ENCODE results near the gene SIT1. TPM values are rescaled to one million over a fixed set of nuclear protein-coding genes. Genes with fewer than 3 reads are reported as not detected.

The SIT1 gene
- total RNA-seq, 1 donor, result 0.36 TPM

DNA sequence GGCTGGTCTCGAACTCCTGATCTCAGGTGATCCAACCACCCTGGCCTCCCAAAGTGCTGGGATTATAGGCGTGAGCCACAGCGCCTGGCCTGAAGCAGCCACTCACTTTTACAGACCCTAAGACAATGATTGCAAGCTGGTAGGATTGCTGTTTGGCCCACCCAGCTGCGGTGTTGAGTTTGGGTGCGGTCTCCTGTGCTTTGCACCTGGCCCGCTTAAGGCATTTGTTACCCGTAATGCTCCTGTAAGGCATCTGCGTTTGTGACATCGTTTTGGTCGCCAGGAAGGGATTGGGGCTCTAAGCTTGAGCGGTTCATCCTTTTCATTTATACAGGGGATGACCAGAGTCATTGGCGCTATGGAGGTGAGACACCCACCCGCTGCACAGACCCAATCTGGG, 24.5 kb upstream of the SIT1 start:
- TF ChIP-seq CTCF (IDR thresholded peaks at IDR 0.05; ENCODE audit: extremely low read depth, low read depth, low read length), result no peak
- no peak for DNase-seq (ENCODE audit: insufficient read length, low spot score, missing footprints)
- Histone ChIP-seq H3K27ac (ENCODE audit: low read depth, low read length) (no peak overlapping the region), H3K36me3 (ENCODE audit: insufficient read depth, low read length) (no peaks in the 10 kb centered on the region), H3K4me3 (ENCODE audit: insufficient read depth, low read length) (peak overlapping the region; percentile 68), H4K20me1 (ENCODE audit: insufficient read depth, low read length) (no peaks in the 10 kb centered on the region), H3K9me3 (ENCODE audit: low read depth, low read length) (no peaks in the 10 kb centered on the region), H3K27me3 (ENCODE audit: insufficient read depth, low read length) (peaks cover 15% of the 10 kb centered on the region), H3K4me2 (ENCODE audit: insufficient read depth, low read length) (peak overlapping the region; percentile 85), H3K79me2 (ENCODE audit: insufficient read depth, low read length) (no peaks in the 10 kb centered on the region), H2AFZ (ENCODE audit: low read length) (no peak overlapping the region), H3K4me1 (ENCODE audit: insufficient read depth, low read length) (no peaks in the 10 kb centered on the region)

- Histone ChIP-seq H3K79me2 (ENCODE audit: insufficient read depth, low read length) (no peaks in the 10 kb centered on the region), H3K27ac (ENCODE audit: low read depth, low read length) (no peak overlapping the region), H3K27me3 (ENCODE audit: insufficient read depth, low read length) (peaks cover 15% of the 10 kb centered on the region), H4K20me1 (ENCODE audit: insufficient read depth, low read length) (no peaks in the 10 kb centered on the region), H3K4me1 (ENCODE audit: insufficient read depth, low read length) (no peaks in the 10 kb centered on the region), H3K4me2 (ENCODE audit: insufficient read depth, low read length) (no peak overlapping the region), H2AFZ (ENCODE audit: low read length) (no peak overlapping the region), H3K36me3 (ENCODE audit: insufficient read depth, low read length) (no peaks in the 10 kb centered on the region), H3K4me3 (ENCODE audit: insufficient read depth, low read length) (no peak overlapping the region), H3K9me3 (ENCODE audit: low read depth, low read length) (no peaks in the 10 kb centered on the region)
- no peak for TF ChIP-seq CTCF (IDR thresholded peaks at IDR 0.05; ENCODE audit: extremely low read depth, low read depth, low read length)
- no peak for DNase-seq (ENCODE audit: insufficient read length, low spot score, missing footprints)
Observed at GRCh38 chr9:35674025-35674361, 23.3 kb upstream of the SIT1 start.

- H3K4me3 ChIP-seq (ENCODE audit: insufficient read depth, low read length), result no peak within 1 kb of the TSS
- no peaks in the 10 kb centered on the region for H3K4me1 ChIP-seq (ENCODE audit: insufficient read depth, low read length)
- H4K20me1 ChIP-seq (ENCODE audit: insufficient read depth, low read length), result no peaks in the 10 kb centered on the region
- no peak within 1 kb of the TSS for H2AFZ ChIP-seq (ENCODE audit: low read length)
- H3K27me3 ChIP-seq (ENCODE audit: insufficient read depth, low read length), result peaks cover 15% of the 10 kb centered on the region
- H3K79me2 ChIP-seq (ENCODE audit: insufficient read depth, low read length), result no peaks in the 10 kb centered on the region
- no peaks in the 10 kb centered on the region for H3K9me3 ChIP-seq (ENCODE audit: low read depth, low read length)
- no peak for TF ChIP-seq CTCF (IDR thresholded peaks at IDR 0.05; ENCODE audit: extremely low read depth, low read depth, low read length)
- H3K4me2 ChIP-seq (ENCODE audit: insufficient read depth, low read length), result no peak within 1 kb of the TSS
- H3K36me3 ChIP-seq (ENCODE audit: insufficient read depth, low read length), result no peaks in the 10 kb centered on the region
- DNase-seq (ENCODE audit: insufficient read length, low spot score, missing footprints), result peak; percentile 80
- no peak within 1 kb of the TSS for H3K27ac ChIP-seq (ENCODE audit: low read depth, low read length)
Observed at GRCh38 chr9:35673132-35674024, 22.6 kb upstream of the SIT1 start, which contains the start of gene CA9. TSS of gene CA9 (plus strand) at chr9:35673928. CDS start at chr9:35673960, 32 bp downstream.

DNA sequence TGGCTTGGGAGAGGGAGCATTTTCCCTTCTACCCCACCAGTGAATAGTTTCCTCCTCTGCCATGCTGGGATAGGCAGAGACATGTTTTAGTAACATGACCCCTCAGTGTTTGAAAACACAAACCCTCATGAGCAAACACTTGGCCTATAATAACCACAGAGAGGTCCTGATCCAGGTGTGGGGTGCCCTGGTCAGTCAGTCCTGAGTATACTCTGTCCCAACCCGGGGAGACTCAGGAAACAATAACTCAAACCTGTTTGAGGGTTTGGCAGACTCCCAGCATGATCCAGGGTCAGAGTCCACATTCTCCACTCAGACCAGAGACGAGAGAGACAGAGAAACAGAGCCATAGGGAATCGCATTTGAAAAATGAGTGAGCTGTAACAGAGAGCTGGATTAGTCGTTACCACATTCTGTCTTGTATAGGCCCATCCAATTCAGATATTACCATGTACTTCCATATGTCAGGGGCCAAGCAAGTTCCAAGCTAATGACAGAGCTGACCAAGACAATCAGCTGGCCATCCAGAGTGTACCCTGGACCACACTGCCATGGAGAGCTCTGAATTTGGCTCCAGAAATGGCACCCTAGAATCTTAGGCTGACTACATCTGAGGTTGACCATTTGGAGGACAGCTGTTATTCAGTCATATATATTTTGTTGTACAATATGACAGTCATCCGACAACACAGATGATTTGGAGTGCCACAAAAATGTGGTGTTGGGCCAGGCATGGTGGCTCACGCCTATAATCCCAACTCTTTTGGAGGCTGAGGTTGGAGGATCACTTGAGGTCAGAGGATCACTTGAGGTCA, 18.8 kb upstream of the SIT1 start:
- Histone ChIP-seq H3K4me3 (ENCODE audit: insufficient read depth, low read length) (no peak overlapping the region), H3K4me1 (ENCODE audit: insufficient read depth, low read length) (peaks cover 7% of the 10 kb centered on the region), H3K9me3 (ENCODE audit: low read depth, low read length) (no peaks in the 10 kb centered on the region), H3K27me3 (ENCODE audit: insufficient read depth, low read length) (peaks cover 8% of the 10 kb centered on the region), H4K20me1 (ENCODE audit: insufficient read depth, low read length) (no peaks in the 10 kb centered on the region), H3K27ac (ENCODE audit: low read depth, low read length) (no peak overlapping the region), H3K4me2 (ENCODE audit: insufficient read depth, low read length) (no peak overlapping the region), H2AFZ (ENCODE audit: low read length) (no peak overlapping the region), H3K36me3 (ENCODE audit: insufficient read depth, low read length) (no peaks in the 10 kb centered on the region), H3K79me2 (ENCODE audit: insufficient read depth, low read length) (no peaks in the 10 kb centered on the region)
- no peak for TF ChIP-seq CTCF (IDR thresholded peaks at IDR 0.05; ENCODE audit: extremely low read depth, low read depth, low read length)
- no peak for DNase-seq (ENCODE audit: insufficient read length, low spot score, missing footprints)
